ENCODE measurements around the gene IFNK.

- TF ChIP-seq, protein P1, sequence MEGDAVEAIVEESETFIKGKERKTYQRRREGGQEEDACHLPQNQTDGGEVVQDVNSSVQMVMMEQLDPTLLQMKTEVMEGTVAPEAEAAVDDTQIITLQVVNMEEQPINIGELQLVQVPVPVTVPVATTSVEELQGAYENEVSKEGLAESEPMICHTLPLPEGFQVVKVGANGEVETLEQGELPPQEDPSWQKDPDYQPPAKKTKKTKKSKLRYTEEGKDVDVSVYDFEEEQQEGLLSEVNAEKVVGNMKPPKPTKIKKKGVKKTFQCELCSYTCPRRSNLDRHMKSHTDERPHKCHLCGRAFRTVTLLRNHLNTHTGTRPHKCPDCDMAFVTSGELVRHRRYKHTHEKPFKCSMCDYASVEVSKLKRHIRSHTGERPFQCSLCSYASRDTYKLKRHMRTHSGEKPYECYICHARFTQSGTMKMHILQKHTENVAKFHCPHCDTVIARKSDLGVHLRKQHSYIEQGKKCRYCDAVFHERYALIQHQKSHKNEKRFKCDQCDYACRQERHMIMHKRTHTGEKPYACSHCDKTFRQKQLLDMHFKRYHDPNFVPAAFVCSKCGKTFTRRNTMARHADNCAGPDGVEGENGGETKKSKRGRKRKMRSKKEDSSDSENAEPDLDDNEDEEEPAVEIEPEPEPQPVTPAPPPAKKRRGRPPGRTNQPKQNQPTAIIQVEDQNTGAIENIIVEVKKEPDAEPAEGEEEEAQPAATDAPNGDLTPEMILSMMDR (optimal IDR thresholded peaks at IDR 0.05 in 1 of 3, IDR thresholded peaks at IDR 0.05 in 1 of 3, conservative IDR thresholded peaks at IDR 0.05 in 1 of 3; ENCODE audit: extremely low read depth in 1 of 3, insufficient read depth in 2 of 3, low read length in 3 of 3) = no peak
- TF ChIP-seq EZH2 (IDR thresholded peaks at IDR 0.05; ENCODE audit: low read length) = no peak
Observed at GRCh38 chr9:27487927-27488326, 36.2 kb upstream of the IFNK start.
